OCI-LY7 (cell line): ENCODE results near the gene ELMO2.

Experiments used
- CTCF ChIP-seq: fragments of 200-600 bp; sonication (generic); conservative IDR thresholded peaks from 2 replicates; pipeline ENCODE4 v1.5.1; 2014; ENCODE audit warnings: mild to moderate bottlenecking, antibody characterized with exemption, low read length, moderate library complexity, mixed read lengths
- EZH2phosphoT487 ChIP-seq: fragments of 200-600 bp; sonication (generic); IDR thresholded peaks from 2 replicates; pipeline ENCODE4 v1.6.1; 2018; ENCODE audit warnings: low read depth, borderline replicate concordance, mild to moderate bottlenecking, mixed run types, antibody characterized with exemption, low read length, moderate library complexity, mixed read lengths

- TF ChIP-seq CTCF (no peak), EZH2phosphoT487 (no peak)
Observed at GRCh38 chr20:46334303-46334904, 72.0 kb downstream of the ELMO2 start.
